Measurements from ENCODE around the gene FYN.

DNA sequence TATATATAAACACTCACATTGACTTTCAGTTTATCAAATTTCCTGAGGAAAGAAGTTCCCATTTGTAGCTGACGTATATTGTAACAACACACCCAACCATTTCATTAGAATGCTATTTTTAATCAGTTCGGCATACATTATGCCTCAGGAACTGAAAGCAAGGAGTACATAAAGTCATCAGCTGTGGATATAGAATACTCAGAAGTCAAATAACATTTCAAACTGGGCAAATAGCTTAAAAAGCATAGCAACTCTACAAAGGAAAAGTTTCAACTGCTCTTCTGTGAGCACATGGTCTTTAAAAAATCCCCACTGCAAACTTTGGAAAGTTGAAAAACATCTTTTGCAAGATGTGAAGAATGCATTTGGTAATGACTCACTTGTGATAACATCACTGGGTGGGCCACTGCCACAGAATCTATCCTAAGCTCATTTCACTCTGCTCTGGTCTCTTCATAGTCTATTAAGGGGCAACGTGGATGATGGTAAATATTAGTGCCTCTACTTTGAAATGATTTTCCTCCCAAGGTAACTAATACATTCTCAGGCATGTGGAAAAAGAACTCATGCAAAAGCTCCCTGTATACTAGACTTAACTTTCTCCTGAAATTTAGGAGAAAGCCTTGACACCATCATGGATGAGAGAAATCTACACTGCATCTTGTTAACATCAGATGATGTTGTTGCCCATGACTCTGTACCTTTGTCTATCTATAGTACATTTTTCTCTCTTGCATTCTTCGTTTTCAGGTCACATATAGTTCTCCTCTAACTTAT is 49.2 kb downstream of the FYN start:
- TF ChIP-seq POLR2AphosphoS5 (IDR thresholded peaks at IDR 0.05; ENCODE audit: low read depth, low read length) (no peak), POLR2A (IDR thresholded peaks at IDR 0.05; ENCODE audit: low read depth, low read length) (no peak)
